ENCODE results near the gene ZFP62.
"Not testable (repeated sequence)": the region's sequence is repeated elsewhere in the genome, so short reads cannot be mapped to it uniquely, and the experiment has no call there.

Gene ZFP62

GRCh38 chr5:180830253-180831138, 30.6 kb downstream of the ZFP62 start:
- H3K36me3 ChIP-seq (ENCODE audit: control insufficient read depth, insufficient read depth, low read length): no peaks in the 10 kb centered on the region
- 0 out of 2 replicates have a peak, but pooled peaks cover 1% of the 10 kb centered on the region for H3K4me1 ChIP-seq (ENCODE audit: control insufficient read depth, insufficient read depth, low read length)
- DNase-seq (ENCODE audit: low read depth, low spot score): no peak
- no CpG with 5 or more reads among the region's 35 CpGs for WGBS (ENCODE audit: insufficient coverage, insufficient read length)
- peaks cover 2% of the 10 kb centered on the region; the same call in 1 of the 2 replicates for H3K9me3 ChIP-seq (ENCODE audit: control insufficient read depth, insufficient read depth, low read length)
- H3K27me3 ChIP-seq (ENCODE audit: control insufficient read depth, insufficient read depth, low read length): peaks cover 4% of the 10 kb centered on the region; the same call in 1 of the 2 replicates
- peak overlapping the region; percentile 61; the same call in 1 of the 2 replicates for H3K4me3 ChIP-seq (ENCODE audit: low read length)
- no peak overlapping the region for H3K27ac ChIP-seq (ENCODE audit: low read length)

DNA sequence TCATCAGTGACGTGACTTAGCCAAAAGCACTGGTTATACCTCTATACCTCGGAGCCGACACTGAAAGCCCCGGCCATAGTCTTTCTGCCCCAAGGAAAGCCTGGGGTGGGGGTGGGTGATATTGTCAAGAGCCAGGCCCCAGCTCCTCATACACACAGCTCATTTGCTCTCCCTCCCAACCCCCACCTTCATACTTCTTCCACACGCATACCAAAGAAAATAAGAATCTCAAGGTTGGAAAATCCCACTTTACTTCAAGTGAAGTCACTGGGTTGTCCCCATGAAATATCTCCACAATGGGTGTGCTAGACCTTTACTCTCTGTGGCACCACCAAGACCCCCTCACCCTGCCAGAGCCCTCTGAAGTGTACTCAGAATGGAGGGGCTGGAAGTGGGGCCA, 31.4 kb downstream of the ZFP62 start:
- peaks cover 2% of the 10 kb centered on the region; the same call in 1 of the 2 replicates for H3K9me3 ChIP-seq (ENCODE audit: control insufficient read depth, insufficient read depth, low read length)
- no CpG with 5 or more reads among the region's 5 CpGs for WGBS (ENCODE audit: insufficient coverage, insufficient read length)
- 0 out of 2 replicates have a peak, but pooled peaks cover 1% of the 10 kb centered on the region for H3K4me1 ChIP-seq (ENCODE audit: control insufficient read depth, insufficient read depth, low read length)
- peaks cover 4% of the 10 kb centered on the region; the same call in 1 of the 2 replicates for H3K27me3 ChIP-seq (ENCODE audit: control insufficient read depth, insufficient read depth, low read length)
- H3K36me3 ChIP-seq (ENCODE audit: control insufficient read depth, insufficient read depth, low read length): no peaks in the 10 kb centered on the region
- H3K27ac ChIP-seq (ENCODE audit: low read length): no peak overlapping the region
- DNase-seq (ENCODE audit: low read depth, low spot score): no peak
- no peak overlapping the region for H3K4me3 ChIP-seq (ENCODE audit: low read length)

GRCh38 chr5:180828756-180829531, 32.1 kb downstream of the ZFP62 start:
- H3K4me3 ChIP-seq (ENCODE audit: low read length); H3K36me3 ChIP-seq (ENCODE audit: control insufficient read depth, insufficient read depth, low read length); H3K27ac ChIP-seq (ENCODE audit: low read length); H3K4me1 ChIP-seq (ENCODE audit: control insufficient read depth, insufficient read depth, low read length); DNase-seq (ENCODE audit: low read depth, low spot score); H3K9me3 ChIP-seq (ENCODE audit: control insufficient read depth, insufficient read depth, low read length); H3K27me3 ChIP-seq (ENCODE audit: control insufficient read depth, insufficient read depth, low read length): not testable (repeated sequence)
- no CpG with 5 or more reads among the region's 13 CpGs for WGBS (ENCODE audit: insufficient coverage, insufficient read length)

GRCh38 chr5:180827374-180827773, 33.7 kb downstream of the ZFP62 start:
- not testable (repeated sequence) for H3K4me1 ChIP-seq (ENCODE audit: control insufficient read depth, insufficient read depth, low read length); H3K4me3 ChIP-seq (ENCODE audit: low read length); H3K36me3 ChIP-seq (ENCODE audit: control insufficient read depth, insufficient read depth, low read length); H3K27ac ChIP-seq (ENCODE audit: low read length); H3K9me3 ChIP-seq (ENCODE audit: control insufficient read depth, insufficient read depth, low read length); H3K27me3 ChIP-seq (ENCODE audit: control insufficient read depth, insufficient read depth, low read length); DNase-seq (ENCODE audit: low read depth, low spot score)
- WGBS (ENCODE audit: insufficient coverage, insufficient read length): no CpG with 5 or more reads among the region's 7 CpGs

DNA sequence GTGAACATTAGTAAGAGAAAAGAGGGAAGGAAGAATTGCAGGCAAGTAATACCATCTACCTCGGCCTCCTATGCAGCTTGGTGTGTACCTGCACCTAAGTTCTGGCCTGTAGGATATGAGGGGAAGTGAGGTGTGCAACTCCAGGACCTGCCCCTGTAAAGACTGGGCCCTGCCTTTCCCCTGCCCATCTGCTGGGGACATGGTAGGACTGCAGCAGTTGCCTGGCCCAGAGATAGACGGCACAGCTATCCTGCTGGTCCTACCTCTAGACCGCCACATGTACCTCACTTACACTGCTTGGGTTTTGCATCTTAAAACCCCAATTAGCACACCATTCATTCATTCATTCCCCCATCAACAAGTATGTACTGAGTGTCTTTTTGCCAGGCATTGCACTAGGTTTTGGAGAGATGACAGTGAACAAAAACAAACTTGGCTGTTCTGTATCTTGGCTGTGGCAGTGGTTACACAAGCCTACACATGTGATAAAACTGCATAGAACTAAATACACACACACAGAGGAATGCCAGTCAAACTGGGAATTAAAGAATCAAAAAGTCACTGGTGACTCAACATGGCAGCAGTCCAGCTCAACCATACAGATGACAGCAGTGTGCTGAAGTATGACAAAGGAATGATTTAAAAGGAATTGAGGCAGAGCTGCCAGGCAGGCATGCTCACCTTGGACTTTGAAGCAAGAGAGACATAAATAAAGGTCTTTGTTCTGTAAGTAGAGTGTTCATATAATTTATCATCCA, 35.1 kb downstream of the ZFP62 start:
- H3K36me3 ChIP-seq (ENCODE audit: control insufficient read depth, insufficient read depth, low read length): no peaks in the 10 kb centered on the region
- no peak for DNase-seq (ENCODE audit: low read depth, low spot score)
- peaks cover 4% of the 10 kb centered on the region; the same call in 1 of the 2 replicates for H3K27me3 ChIP-seq (ENCODE audit: control insufficient read depth, insufficient read depth, low read length)
- no CpG with 5 or more reads among the region's 3 CpGs for WGBS (ENCODE audit: insufficient coverage, insufficient read length)
- H3K4me3 ChIP-seq (ENCODE audit: low read length): no peak overlapping the region
- no peak overlapping the region for H3K27ac ChIP-seq (ENCODE audit: low read length)
- peaks cover 2% of the 10 kb centered on the region; the same call in 1 of the 2 replicates for H3K9me3 ChIP-seq (ENCODE audit: control insufficient read depth, insufficient read depth, low read length)
- H3K4me1 ChIP-seq (ENCODE audit: control insufficient read depth, insufficient read depth, low read length): 0 out of 2 replicates have a peak, but pooled peaks cover 1% of the 10 kb centered on the region

DNA sequence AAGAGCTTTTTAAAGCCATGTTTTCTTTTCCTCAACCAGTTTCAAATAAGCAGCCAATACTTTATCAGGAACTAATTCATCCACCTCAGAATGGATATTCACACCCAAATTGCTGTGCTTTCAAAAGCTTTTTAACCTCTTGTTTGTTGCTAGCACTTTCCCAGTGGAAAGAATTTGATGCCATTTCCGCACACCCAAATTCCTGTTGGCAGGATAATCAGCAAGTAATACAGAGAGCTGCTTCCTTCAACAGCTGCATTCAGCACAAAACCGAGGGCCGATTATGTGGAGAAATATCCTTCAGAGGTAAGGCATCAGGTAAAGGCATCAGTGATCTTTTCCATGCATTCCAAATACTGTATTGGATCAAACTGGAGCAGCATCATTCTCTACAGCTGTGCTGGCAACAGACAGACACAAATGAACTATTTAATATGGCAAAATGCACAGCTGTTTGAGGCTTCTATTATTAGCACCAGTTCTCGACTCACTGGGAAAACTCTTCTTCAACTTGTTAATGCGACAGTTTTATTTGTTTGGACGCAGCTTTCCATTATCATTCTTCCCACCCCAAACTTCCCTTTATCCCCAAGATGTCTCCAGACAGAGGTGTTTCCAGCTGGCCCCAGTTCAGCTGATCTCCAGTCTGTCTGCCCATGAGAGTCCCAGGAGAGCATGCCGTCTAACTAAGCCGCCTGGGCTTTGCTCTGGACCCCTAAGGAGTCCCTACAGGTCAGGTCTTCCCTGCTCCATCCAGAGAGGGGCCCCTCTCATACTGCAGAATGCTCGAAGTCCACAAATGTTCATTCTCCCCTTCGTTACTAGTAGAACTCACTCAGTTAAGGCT, 36.2 kb downstream of the ZFP62 start:
- no peak for DNase-seq (ENCODE audit: low read depth, low spot score)
- H3K4me1 ChIP-seq (ENCODE audit: control insufficient read depth, insufficient read depth, low read length): 0 out of 2 replicates have a peak, but pooled peaks cover 1% of the 10 kb centered on the region
- no peak overlapping the region for H3K4me3 ChIP-seq (ENCODE audit: low read length)
- WGBS (ENCODE audit: insufficient coverage, insufficient read length): no CpG with 5 or more reads among the region's 10 CpGs
- no peaks in the 10 kb centered on the region for H3K36me3 ChIP-seq (ENCODE audit: control insufficient read depth, insufficient read depth, low read length)
- no peaks in the 10 kb centered on the region; the same call in 1 of the 2 replicates for H3K27me3 ChIP-seq (ENCODE audit: control insufficient read depth, insufficient read depth, low read length)
- H3K27ac ChIP-seq (ENCODE audit: low read length): no peak overlapping the region
- peaks cover 2% of the 10 kb centered on the region; the same call in 1 of the 2 replicates for H3K9me3 ChIP-seq (ENCODE audit: control insufficient read depth, insufficient read depth, low read length)

DNA sequence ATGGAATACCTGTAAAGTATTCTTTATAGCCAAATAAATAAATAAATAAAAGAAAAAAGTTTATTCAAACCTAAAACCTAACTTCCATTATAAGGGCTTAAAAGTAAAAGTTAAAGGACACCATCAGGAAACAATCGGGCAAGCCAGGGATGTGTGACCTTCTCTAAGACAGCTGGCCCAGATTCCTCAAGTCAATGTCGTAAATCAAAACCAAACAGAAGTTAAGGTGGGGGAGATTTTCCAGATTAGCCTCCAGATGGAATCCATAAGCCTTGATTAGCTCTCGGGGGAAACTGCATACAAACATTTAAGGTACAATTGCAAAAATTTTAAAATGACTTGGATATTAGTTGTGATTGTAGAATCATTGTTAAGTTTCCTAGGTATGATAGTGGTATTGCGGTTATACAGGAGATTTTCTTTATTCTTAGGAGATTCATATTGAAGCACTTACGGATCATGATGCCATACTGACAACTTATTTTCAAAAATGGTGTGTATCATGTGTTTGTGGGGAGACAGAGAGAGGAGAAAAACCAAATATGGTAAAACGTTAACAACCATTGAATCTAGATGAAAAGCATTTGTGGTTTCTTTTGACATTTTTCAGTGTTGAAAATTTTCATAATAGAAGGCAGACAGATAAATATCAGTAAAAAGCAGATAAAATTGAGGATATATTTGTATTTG, 37.0 kb downstream of the ZFP62 start:
- H3K4me1 ChIP-seq (ENCODE audit: control insufficient read depth, insufficient read depth, low read length): 0 out of 2 replicates have a peak, but pooled peaks cover 1% of the 10 kb centered on the region
- H3K36me3 ChIP-seq (ENCODE audit: control insufficient read depth, insufficient read depth, low read length): no peaks in the 10 kb centered on the region
- H3K9me3 ChIP-seq (ENCODE audit: control insufficient read depth, insufficient read depth, low read length): no peaks in the 10 kb centered on the region
- no peaks in the 10 kb centered on the region for H3K27me3 ChIP-seq (ENCODE audit: control insufficient read depth, insufficient read depth, low read length)
- no peak overlapping the region for H3K27ac ChIP-seq (ENCODE audit: low read length)
- no peak overlapping the region for H3K4me3 ChIP-seq (ENCODE audit: low read length)
- 100% methylated on average over 1 of the region's 6 CpGs for WGBS (ENCODE audit: insufficient coverage, insufficient read length)
- DNase-seq (ENCODE audit: low read depth, low spot score): no peak

- H3K9me3 ChIP-seq (ENCODE audit: control insufficient read depth, insufficient read depth, low read length): no peaks in the 10 kb centered on the region
- DNase-seq (ENCODE audit: low read depth, low spot score): no peak
- 0 out of 2 replicates have a peak, but pooled peaks cover 1% of the 10 kb centered on the region for H3K4me1 ChIP-seq (ENCODE audit: control insufficient read depth, insufficient read depth, low read length)
- H3K36me3 ChIP-seq (ENCODE audit: control insufficient read depth, insufficient read depth, low read length): no peaks in the 10 kb centered on the region
- no peak overlapping the region for H3K4me3 ChIP-seq (ENCODE audit: low read length)
- no peaks in the 10 kb centered on the region for H3K27me3 ChIP-seq (ENCODE audit: control insufficient read depth, insufficient read depth, low read length)
- no CpG with 5 or more reads among the region's 7 CpGs for WGBS (ENCODE audit: insufficient coverage, insufficient read length)
- H3K27ac ChIP-seq (ENCODE audit: low read length): no peak overlapping the region
Observed at GRCh38 chr5:180823346-180823745, 37.7 kb downstream of the ZFP62 start.

GRCh38 chr5:180821538-180821937, 39.5 kb downstream of the ZFP62 start:
- Histone ChIP-seq H3K27ac (ENCODE audit: low read length) (no peak overlapping the region), H3K4me3 (ENCODE audit: low read length) (no peak overlapping the region)
- WGBS (ENCODE audit: insufficient coverage, insufficient read length): no CpG with 5 or more reads among the region's 4 CpGs

More at GRCh38 chr5:180821538-180821937, 39.5 kb downstream of the ZFP62 start:
- Histone ChIP-seq H3K4me1 (ENCODE audit: control insufficient read depth, insufficient read depth, low read length) (0 out of 2 replicates have a peak, but pooled peaks cover 2% of the 10 kb centered on the region), H3K36me3 (ENCODE audit: control insufficient read depth, insufficient read depth, low read length) (no peaks in the 10 kb centered on the region), H3K9me3 (ENCODE audit: control insufficient read depth, insufficient read depth, low read length) (no peaks in the 10 kb centered on the region), H3K27me3 (ENCODE audit: control insufficient read depth, insufficient read depth, low read length) (no peaks in the 10 kb centered on the region)
- no peak for DNase-seq (ENCODE audit: low read depth, low spot score)
